ENCODE measurements around the gene PITPNC1.

Gene PITPNC1

DNA sequence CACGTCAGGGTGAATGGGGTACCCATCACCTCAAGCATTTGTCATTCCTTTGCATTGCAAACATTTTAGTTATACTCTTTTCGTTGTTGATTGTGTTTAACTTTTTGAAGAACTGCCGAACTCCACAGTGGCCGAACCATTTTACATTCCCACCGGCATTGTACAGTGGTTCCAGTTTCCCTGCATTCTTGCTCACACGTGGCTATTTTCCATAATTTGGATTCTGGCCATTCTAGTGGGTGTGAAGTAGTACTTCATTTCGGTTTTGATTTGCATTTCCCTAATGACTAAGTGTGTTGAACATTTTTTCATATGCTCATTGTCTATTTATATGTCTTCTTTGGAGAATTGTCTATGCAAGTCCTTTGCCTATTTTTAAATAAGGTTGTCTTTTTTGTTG, 353.6 kb downstream of the PITPNC1 start:
- DNase-seq (ENCODE audit: low read depth) = no peak

DNA sequence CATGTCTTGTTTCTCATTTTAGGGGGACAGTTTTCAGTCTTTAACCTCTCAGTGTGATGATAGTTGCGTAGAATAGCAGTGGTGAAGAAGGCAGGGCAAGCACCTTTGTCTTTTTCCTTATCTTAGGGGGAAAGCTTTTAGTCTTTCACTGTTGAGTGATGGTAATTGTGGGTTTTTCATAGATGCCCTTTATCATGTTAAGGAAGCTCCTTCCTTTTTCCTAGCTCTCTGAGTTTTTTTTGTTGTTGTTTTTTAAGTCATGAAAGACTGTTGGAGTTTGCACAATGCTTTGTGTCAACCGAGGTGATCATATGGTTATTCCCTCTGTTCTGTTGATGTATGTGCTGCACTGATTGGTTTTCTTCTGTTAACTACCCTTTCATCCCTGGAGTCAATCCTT, 356.4 kb downstream of the PITPNC1 start:
- DNase-seq (ENCODE audit: low read depth) = no peak

DNA sequence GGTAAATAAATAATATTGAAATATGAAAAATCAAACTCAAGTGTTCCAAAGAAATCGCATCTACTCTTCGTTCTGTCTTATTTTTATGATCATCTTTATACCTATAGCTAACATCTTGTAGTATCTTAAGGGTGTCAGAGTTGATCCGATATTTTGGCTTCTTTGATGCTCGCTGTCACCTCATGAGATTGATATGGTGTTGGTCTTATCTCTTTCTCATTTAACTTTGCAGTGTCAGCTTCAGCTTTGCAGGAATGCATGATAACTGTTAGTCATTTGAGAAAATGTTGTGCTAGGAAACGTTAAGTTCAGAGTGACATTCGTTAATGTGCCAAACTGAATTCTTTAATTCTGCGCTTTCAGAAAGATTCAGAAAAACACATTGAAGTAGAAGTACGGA, 360.1 kb downstream of the PITPNC1 start:
- no peak for DNase-seq (ENCODE audit: low read depth)

DNA sequence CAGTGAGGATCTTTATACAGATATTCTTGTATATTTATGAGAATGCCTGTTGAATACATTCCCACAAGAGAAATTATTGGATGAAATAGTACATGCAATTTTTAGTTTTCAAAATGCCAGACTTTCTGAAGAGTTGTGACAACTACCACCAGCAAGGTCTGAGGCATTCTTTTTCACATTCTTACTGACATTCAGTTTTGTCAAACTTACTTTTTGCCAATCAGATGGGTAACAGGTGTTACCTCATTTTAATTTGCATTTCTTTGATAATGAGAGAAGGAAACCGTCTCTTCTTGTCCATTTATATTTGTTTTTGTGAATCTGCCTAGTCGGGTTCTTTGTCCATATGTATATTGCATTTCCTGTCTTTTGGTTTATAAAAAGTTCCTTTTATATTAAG, 364.9 kb downstream of the PITPNC1 start:
- DNase-seq (ENCODE audit: low read depth) = no peak

All from HS-5 (cell line).